WTC11 (cell line): ENCODE measurements around the gene PLEKHG7. TPM values are rescaled to one million over a fixed set of nuclear protein-coding genes. Genes with fewer than 3 reads are reported as not detected.

Experiments
- ATAC-seq: fragments of 200-7000 bp; cut with Tn5 transposase; 2 replicates; pipeline ENCODE4 v1.10.0; 2021; ENCODE audit warnings: mild to moderate bottlenecking, moderate library complexity
- CTCF ChIA-PET: fragments of 300-600 bp; sonication (Branson Sonifier 250); formaldehyde crosslinking; loops from one replicate; lab custom pipeline; 2021; ENCODE audit warnings: antibody characterized with exemption; lab: Charles Lee
- POLR2A ChIA-PET: fragments of 350-600 bp; sonication (Branson Sonifier 250); formaldehyde crosslinking; loops from one replicate; lab custom pipeline; 2021; ENCODE audit warnings: antibody characterized with exemption; lab: Charles Lee
- DNase-seq: peaks from one replicate; pipeline ENCODE4 v3.0.0; 2021; ENCODE audit warnings: low spot score
- H3K27ac Mint-ChIP-seq: 2 replicates; pipeline ENCODE4 v1.8.0; 2021; ENCODE audit warnings: mixed read lengths
- H3K27me3 Mint-ChIP-seq: 2 replicates; pipeline ENCODE4 v1.8.0; 2021; ENCODE audit warnings: low read depth, mild to moderate bottlenecking, moderate library complexity, mixed read lengths
- H3K36me3 Mint-ChIP-seq: 2 replicates; pipeline ENCODE4 v1.8.0; 2021; ENCODE audit warnings: mixed read lengths
- H3K4me1 Mint-ChIP-seq: 2 replicates; pipeline ENCODE4 v1.8.0; 2022; ENCODE audit warnings: mixed read lengths
- H3K4me3 Mint-ChIP-seq: 2 replicates; pipeline ENCODE4 v1.8.0; 2021; ENCODE audit warnings: mild to moderate bottlenecking, moderate library complexity, mixed read lengths
- H3K9me3 Mint-ChIP-seq: 2 replicates; pipeline ENCODE4 v1.8.0; 2021; ENCODE audit warnings: mixed read lengths
- ELF4 ChIP-seq: sonication (generic); formaldehyde crosslinking; IDR thresholded peaks from 2 replicates; pipeline ENCODE4 v1.8.1; 2022; ENCODE audit warnings: low read depth, mild to moderate bottlenecking, moderate library complexity, missing genetic modification reagents
- ESRRA ChIP-seq: sonication (generic); formaldehyde crosslinking; IDR thresholded peaks from 2 replicates; pipeline ENCODE4 v1.8.1; 2022; ENCODE audit warnings: mild to moderate bottlenecking, missing genetic modification reagents, borderline replicate concordance
- HMGXB4 ChIP-seq: sonication (generic); formaldehyde crosslinking; IDR thresholded peaks from 2 replicates; pipeline ENCODE4 v1.8.1; 2023; ENCODE audit warnings: mild to moderate bottlenecking, moderate library complexity, missing genetic modification reagents
- JUN ChIP-seq: sonication (generic); formaldehyde crosslinking; IDR thresholded peaks from 2 replicates; pipeline ENCODE4 v1.8.0; 2023; ENCODE audit warnings: mild to moderate bottlenecking, missing genetic modification reagents
- NR2C2 ChIP-seq: sonication (generic); formaldehyde crosslinking; IDR thresholded peaks from 2 replicates; pipeline ENCODE4 v1.8.0; 2022; ENCODE audit warnings: mild to moderate bottlenecking, missing genetic modification reagents
- OVOL2 ChIP-seq: fragments of 250-450 bp; sonication (Bioruptor Pico); IDR thresholded peaks from 2 replicates; pipeline ENCODE4 v1.9.0; 2021; ENCODE audit warnings: mild to moderate bottlenecking, borderline replicate concordance
- RELA ChIP-seq: sonication (generic); formaldehyde crosslinking; IDR thresholded peaks from 2 replicates; pipeline ENCODE4 v1.8.1; 2022; ENCODE audit warnings: missing genetic modification reagents, mild to moderate bottlenecking, borderline replicate concordance
- TCF7 ChIP-seq: sonication (generic); formaldehyde crosslinking; IDR thresholded peaks from 2 replicates; pipeline ENCODE4 v1.8.0; 2022; ENCODE audit warnings: mild to moderate bottlenecking, low read depth, missing genetic modification reagents, moderate library complexity
- ZNF121 ChIP-seq: sonication (generic); formaldehyde crosslinking; IDR thresholded peaks from 2 replicates; pipeline ENCODE4 v1.8.0; 2023; ENCODE audit warnings: missing genetic modification reagents
- ZNF281 ChIP-seq: sonication (generic); formaldehyde crosslinking; IDR thresholded peaks from 2 replicates; pipeline ENCODE4 v1.8.0; 2023; ENCODE audit warnings: mild to moderate bottlenecking, missing genetic modification reagents
- ZNF416 ChIP-seq: fragments of 250-450 bp; sonication (Bioruptor Pico); IDR thresholded peaks from 2 replicates; pipeline ENCODE4 v1.9.0; 2021; ENCODE audit warnings: mild to moderate bottlenecking, inconsistent platforms
- ZNF671 ChIP-seq: fragments of 250-450 bp; sonication (Bioruptor Pico); IDR thresholded peaks from 2 replicates; pipeline ENCODE4 v1.8.0; 2021; ENCODE audit warnings: mild to moderate bottlenecking
- total RNA-seq: library from RNA; stranded (reverse); gene quantifications from 3 replicates; pipeline ENCODE4 v1.2.3, GENCODE V29; 2021
- TF ChIP-seq, protein P1 (sequence below): fragments of 250-450 bp; sonication (Bioruptor Pico); IDR thresholded peaks from 2 replicates; pipeline ENCODE4 v1.9.0; 2021; ENCODE audit warnings: mild to moderate bottlenecking, borderline replicate concordance
- TF ChIP-seq, protein P2 (sequence below): sonication (generic); formaldehyde crosslinking; IDR thresholded peaks from 2 replicates; pipeline ENCODE4 v1.8.1; 2023; ENCODE audit warnings: mild to moderate bottlenecking, missing genetic modification reagents, moderate library complexity

Gene PLEKHG7
- total RNA-seq, 1 experiment from 2014 or later = not detected

DNA sequence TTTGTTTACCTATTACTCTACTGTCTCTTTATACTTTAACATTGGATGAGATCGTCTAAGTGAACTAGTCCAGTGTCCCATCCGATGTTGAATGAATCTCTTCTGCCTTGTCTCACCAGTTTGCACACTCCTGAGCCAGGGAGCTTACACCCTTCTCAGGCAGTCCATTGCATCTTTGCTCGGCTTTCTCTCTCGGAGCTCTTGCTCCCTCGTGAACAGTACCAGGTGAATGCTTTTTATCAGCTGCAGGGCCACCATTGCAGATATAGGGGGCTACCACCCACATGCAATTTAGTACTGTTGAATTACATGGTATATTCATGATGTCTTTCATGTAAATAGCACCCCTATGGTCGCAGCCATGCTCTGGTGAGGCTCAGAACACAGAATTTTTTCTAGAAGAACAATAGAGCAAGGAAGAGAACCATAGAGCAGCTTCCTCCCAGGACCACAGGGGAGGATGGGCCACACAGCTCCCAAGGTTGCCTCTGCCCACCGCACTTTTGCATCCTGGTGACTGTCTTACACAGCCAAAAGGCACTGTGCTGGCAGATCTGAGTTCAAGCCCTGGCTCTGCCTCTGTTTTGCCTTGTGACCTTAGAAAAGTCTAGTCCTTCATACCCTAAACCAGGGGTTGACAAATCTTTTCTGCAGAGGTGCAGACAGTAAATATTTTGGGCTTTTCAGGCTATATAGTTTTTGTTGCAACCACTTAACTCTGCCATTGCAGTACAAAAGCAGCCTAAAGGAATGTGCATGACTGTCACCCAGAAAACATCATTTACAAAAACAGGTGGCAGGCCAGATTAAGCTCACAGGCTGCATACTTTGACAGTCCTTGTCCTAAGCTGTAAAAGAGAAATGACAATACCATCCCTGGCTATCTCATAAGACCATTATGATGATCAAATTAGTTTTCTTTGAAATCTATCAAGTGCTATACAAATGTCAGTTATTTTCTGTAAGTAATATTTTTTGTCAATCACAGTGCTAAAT, 35.4 kb downstream of the PLEKHG7 start (continued):
- TF ChIP-seq HMGXB4 (CRISPR knock-in tag) (no peak), JUN (CRISPR knock-in tag) (no peak), ZNF416 (CRISPR knock-in tag) (no peak), ZNF121 (CRISPR knock-in tag) (no peak), RELA (CRISPR knock-in tag) (no peak), ESRRA (CRISPR knock-in tag) (no peak), OVOL2 (CRISPR knock-in tag) (no peak), ZNF281 (CRISPR knock-in tag) (no peak), NR2C2 (CRISPR knock-in tag) (no peak), ELF4 (no peak), TCF7 (CRISPR knock-in tag) (no peak)
- TF ChIP-seq, protein P1, sequence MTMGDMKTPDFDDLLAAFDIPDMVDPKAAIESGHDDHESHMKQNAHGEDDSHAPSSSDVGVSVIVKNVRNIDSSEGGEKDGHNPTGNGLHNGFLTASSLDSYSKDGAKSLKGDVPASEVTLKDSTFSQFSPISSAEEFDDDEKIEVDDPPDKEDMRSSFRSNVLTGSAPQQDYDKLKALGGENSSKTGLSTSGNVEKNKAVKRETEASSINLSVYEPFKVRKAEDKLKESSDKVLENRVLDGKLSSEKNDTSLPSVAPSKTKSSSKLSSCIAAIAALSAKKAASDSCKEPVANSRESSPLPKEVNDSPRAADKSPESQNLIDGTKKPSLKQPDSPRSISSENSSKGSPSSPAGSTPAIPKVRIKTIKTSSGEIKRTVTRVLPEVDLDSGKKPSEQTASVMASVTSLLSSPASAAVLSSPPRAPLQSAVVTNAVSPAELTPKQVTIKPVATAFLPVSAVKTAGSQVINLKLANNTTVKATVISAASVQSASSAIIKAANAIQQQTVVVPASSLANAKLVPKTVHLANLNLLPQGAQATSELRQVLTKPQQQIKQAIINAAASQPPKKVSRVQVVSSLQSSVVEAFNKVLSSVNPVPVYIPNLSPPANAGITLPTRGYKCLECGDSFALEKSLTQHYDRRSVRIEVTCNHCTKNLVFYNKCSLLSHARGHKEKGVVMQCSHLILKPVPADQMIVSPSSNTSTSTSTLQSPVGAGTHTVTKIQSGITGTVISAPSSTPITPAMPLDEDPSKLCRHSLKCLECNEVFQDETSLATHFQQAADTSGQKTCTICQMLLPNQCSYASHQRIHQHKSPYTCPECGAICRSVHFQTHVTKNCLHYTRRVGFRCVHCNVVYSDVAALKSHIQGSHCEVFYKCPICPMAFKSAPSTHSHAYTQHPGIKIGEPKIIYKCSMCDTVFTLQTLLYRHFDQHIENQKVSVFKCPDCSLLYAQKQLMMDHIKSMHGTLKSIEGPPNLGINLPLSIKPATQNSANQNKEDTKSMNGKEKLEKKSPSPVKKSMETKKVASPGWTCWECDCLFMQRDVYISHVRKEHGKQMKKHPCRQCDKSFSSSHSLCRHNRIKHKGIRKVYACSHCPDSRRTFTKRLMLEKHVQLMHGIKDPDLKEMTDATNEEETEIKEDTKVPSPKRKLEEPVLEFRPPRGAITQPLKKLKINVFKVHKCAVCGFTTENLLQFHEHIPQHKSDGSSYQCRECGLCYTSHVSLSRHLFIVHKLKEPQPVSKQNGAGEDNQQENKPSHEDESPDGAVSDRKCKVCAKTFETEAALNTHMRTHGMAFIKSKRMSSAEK (CRISPR knock-in tag) = no peak

DNA sequence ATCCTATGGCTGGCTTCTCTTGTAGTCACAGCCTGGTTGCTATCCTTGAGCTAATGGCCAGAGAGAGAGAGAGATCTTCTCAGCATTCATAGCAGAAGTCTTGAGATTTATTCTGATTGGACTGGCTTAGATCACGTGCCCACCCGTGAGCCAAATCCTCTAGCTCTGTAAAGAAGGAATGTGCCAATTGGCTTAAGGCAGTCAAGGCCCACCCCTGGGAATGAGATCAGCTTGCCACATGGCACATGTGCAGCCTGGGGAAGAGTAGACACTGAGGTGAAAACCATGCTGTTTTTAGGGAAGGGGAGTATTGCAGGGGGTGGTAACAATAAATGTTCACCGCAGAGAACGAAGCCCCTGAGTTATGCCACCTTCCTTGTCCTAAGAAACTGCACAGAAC, 36.3 kb downstream of the PLEKHG7 start:
- DNase-seq = no peak

More for the DNA sequence above, 36.3 kb downstream of the PLEKHG7 start:
- Mint-ChIP-seq H3K36me3 (no peaks in the 10 kb centered on the region), H3K4me3 (no peak overlapping the region), H3K27me3 (no peaks in the 10 kb centered on the region), H3K9me3 (0 out of 2 replicates have a peak, but pooled peaks cover 3% of the 10 kb centered on the region), H3K4me1 (peaks cover 32% of the 10 kb centered on the region), H3K27ac (no peak overlapping the region)
- peak; percentile 56 for ATAC-seq
- POLR2A ChIA-PET = no interaction called here
- TF ChIP-seq, protein P2, sequence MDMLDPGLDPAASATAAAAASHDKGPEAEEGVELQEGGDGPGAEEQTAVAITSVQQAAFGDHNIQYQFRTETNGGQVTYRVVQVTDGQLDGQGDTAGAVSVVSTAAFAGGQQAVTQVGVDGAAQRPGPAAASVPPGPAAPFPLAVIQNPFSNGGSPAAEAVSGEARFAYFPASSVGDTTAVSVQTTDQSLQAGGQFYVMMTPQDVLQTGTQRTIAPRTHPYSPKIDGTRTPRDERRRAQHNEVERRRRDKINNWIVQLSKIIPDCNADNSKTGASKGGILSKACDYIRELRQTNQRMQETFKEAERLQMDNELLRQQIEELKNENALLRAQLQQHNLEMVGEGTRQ = peak; percentile 41; the same call in 1 of the 2 replicates
- no peak for TF ChIP-seq ZNF671
- CTCF ChIA-PET = no interaction called here
